Measurements from ENCODE around the gene EHD4.

The EHD4 gene

GRCh38 chr15:41914411-41914810 is 57.9 kb downstream of the EHD4 start:
- Histone ChIP-seq H3K4me1 (ENCODE audit: low read length) (peaks cover 11% of the 10 kb centered on the region; the same call in 1 of the 2 replicates), H3K27me3 (replicated peaks; ENCODE audit: insufficient read depth, low read length) (no peaks in the 10 kb centered on the region)
- no peak for TF ChIP-seq EZH2 (optimal IDR thresholded peaks at IDR 0.05; ENCODE audit: low read depth, low read length)
- no peak for TF ChIP-seq CTCF (IDR thresholded peaks at IDR 0.05; ENCODE audit: low read length)
- TF ChIP-seq EZH2phosphoT487 (IDR thresholded peaks at IDR 0.05; ENCODE audit: low read length) = no peak

GRCh38 chr15:41913256-41913655 is 59.1 kb downstream of the EHD4 start:
- Histone ChIP-seq H3K4me1 (ENCODE audit: low read length) (peaks cover 11% of the 10 kb centered on the region; the same call in 1 of the 2 replicates), H3K27me3 (replicated peaks; ENCODE audit: insufficient read depth, low read length) (no peaks in the 10 kb centered on the region), H3K27ac (ENCODE audit: low read length) (no peak overlapping the region), H3K36me3 (replicated peaks; ENCODE audit: insufficient read depth, low read length) (no peaks in the 10 kb centered on the region), H3K9me2 (replicated peaks; ENCODE audit: insufficient read depth, low read length) (no peaks in the 10 kb centered on the region), H2AFZ (ENCODE audit: low read length) (no peak overlapping the region), H3K4me2 (ENCODE audit: low read depth, low read length) (no peak overlapping the region), H3K9me3 (replicated peaks; ENCODE audit: insufficient read depth, low read length) (no peaks in the 10 kb centered on the region), H3K4me3 (ENCODE audit: low read length) (no peak overlapping the region), H3F3A (ENCODE audit: insufficient read depth, low read length) (peaks cover 7% of the 10 kb centered on the region; the same call in 1 of the 2 replicates), H3K9ac (ENCODE audit: low read length) (no peak overlapping the region), H4K20me1 (ENCODE audit: insufficient read depth, low read length) (no peaks in the 10 kb centered on the region), H3K79me2 (ENCODE audit: low read length) (no peaks in the 10 kb centered on the region)
- TF ChIP-seq CTCF (IDR thresholded peaks at IDR 0.05; ENCODE audit: low read length) (no peak), EZH2 (optimal IDR thresholded peaks at IDR 0.05; ENCODE audit: low read depth, low read length) (no peak), EZH2phosphoT487 (IDR thresholded peaks at IDR 0.05; ENCODE audit: low read length) (no peak)
- DNase-seq = no peak

More at GRCh38 chr15:41914411-41914810, 57.9 kb downstream of the EHD4 start:
- Histone ChIP-seq H3K36me3 (replicated peaks; ENCODE audit: insufficient read depth, low read length) (no peaks in the 10 kb centered on the region), H3K79me2 (ENCODE audit: low read length) (no peaks in the 10 kb centered on the region), H3K4me3 (ENCODE audit: low read length) (no peak overlapping the region), H4K20me1 (ENCODE audit: insufficient read depth, low read length) (no peaks in the 10 kb centered on the region), H3K9ac (ENCODE audit: low read length) (no peak overlapping the region), H3K9me2 (replicated peaks; ENCODE audit: insufficient read depth, low read length) (no peaks in the 10 kb centered on the region), H3K9me3 (replicated peaks; ENCODE audit: insufficient read depth, low read length) (no peaks in the 10 kb centered on the region), H3F3A (ENCODE audit: insufficient read depth, low read length) (peaks cover 7% of the 10 kb centered on the region; the same call in 1 of the 2 replicates), H2AFZ (ENCODE audit: low read length) (no peak overlapping the region), H3K27ac (ENCODE audit: low read length) (no peak overlapping the region), H3K4me2 (ENCODE audit: low read depth, low read length) (no peak overlapping the region)
- no peak for DNase-seq

- no peak overlapping the region for H2AFZ ChIP-seq (ENCODE audit: low read length)
- H3K79me2 ChIP-seq (ENCODE audit: low read length) = no peaks in the 10 kb centered on the region
- no peaks in the 10 kb centered on the region for H3K27me3 ChIP-seq (replicated peaks; ENCODE audit: insufficient read depth, low read length)
- H3K9me2 ChIP-seq (replicated peaks; ENCODE audit: insufficient read depth, low read length) = no peaks in the 10 kb centered on the region
- TF ChIP-seq EZH2phosphoT487 (IDR thresholded peaks at IDR 0.05; ENCODE audit: low read length) = no peak
- no peak for TF ChIP-seq EZH2 (optimal IDR thresholded peaks at IDR 0.05; ENCODE audit: low read depth, low read length)
- TF ChIP-seq CTCF (IDR thresholded peaks at IDR 0.05; ENCODE audit: low read length) = no peak
- H3K27ac ChIP-seq (ENCODE audit: low read length) = no peak overlapping the region
- H4K20me1 ChIP-seq (ENCODE audit: insufficient read depth, low read length) = no peaks in the 10 kb centered on the region
- no peak overlapping the region for H3K4me2 ChIP-seq (ENCODE audit: low read depth, low read length)
- DNase-seq = no peak
- H3K36me3 ChIP-seq (replicated peaks; ENCODE audit: insufficient read depth, low read length) = no peaks in the 10 kb centered on the region
- no peaks in the 10 kb centered on the region for H3K9me3 ChIP-seq (replicated peaks; ENCODE audit: insufficient read depth, low read length)
- H3K4me3 ChIP-seq (ENCODE audit: low read length) = no peak overlapping the region
- H3F3A ChIP-seq (ENCODE audit: insufficient read depth, low read length) = peaks cover 6% of the 10 kb centered on the region; the same call in 1 of the 2 replicates
- no peak overlapping the region for H3K9ac ChIP-seq (ENCODE audit: low read length)
- H3K4me1 ChIP-seq (ENCODE audit: low read length) = peaks cover 11% of the 10 kb centered on the region; the same call in 1 of the 2 replicates
These were observed 60.5 kb downstream of the EHD4 start for GRCh38 chr15:41911691-41912345.

Measured in MM.1S (cell line).